Gastroesophageal sphincter (tissue), 4 donors: ENCODE measurements around the gene ITIH1. TPM values are rescaled to one million over a fixed set of nuclear protein-coding genes. Genes with fewer than 3 reads are reported as not detected.

Experiments used
- ATAC-seq: fragments of 150-250 bp; one replicate; pipeline ENCODE4 v1.9.1; 2016; ENCODE audit warnings: mild to moderate bottlenecking, moderate library complexity
- H3K27ac ChIP-seq, 4 donors: fragments of 200-600 bp; sonication (generic) in 3 of 4; 1 replicate in 3 of 4; 2 replicates in 1 of 4; pipeline ENCODE4 v1.5.1; 2016 to 2019
- H3K27me3 ChIP-seq: fragments of 200-600 bp; sonication (generic); one replicate; pipeline ENCODE4 v1.5.1; 2019
- H3K36me3 ChIP-seq, 2 donors: fragments of 200-600 bp; sonication (generic); one replicate each; pipeline ENCODE4 v1.5.1; 2019; ENCODE audit warnings: control low read depth in 1 of 2
- H3K4me1 ChIP-seq, 3 donors: fragments of 200-600 bp; sonication (generic); 1 replicate in 2 of 3; 2 replicates in 1 of 3; pipeline ENCODE4 v1.5.1; 2016 to 2019; ENCODE audit warnings: control low read depth in 2 of 3
- H3K4me3 ChIP-seq, 2 donors: fragments of 200-600 bp; sonication (generic); one replicate each; pipeline ENCODE4 v1.5.1; 2019; ENCODE audit warnings: mild to moderate bottlenecking in 1 of 2, moderate library complexity in 1 of 2
- H3K9me3 ChIP-seq, 3 donors: fragments of 200-600 bp; sonication (generic); one replicate each; pipeline ENCODE4 v1.5.1; 2017 to 2019; ENCODE audit warnings: control low read depth in 2 of 3
- EP300 ChIP-seq: sonication (generic); formaldehyde crosslinking; IDR thresholded peaks from one replicate; pipeline ENCODE4 v1.6.1; 2017; ENCODE audit warnings: antibody characterized with exemption, mild to moderate bottlenecking
- POLR2A ChIP-seq, 2 donors: fragments of 450-650 bp; IDR thresholded peaks; one replicate each; pipeline ENCODE4 v1.6.1; 2017; ENCODE audit warnings: antibody characterized with exemption in 2 of 2, mild to moderate bottlenecking in 2 of 2, moderate library complexity in 1 of 2
- POLR2AphosphoS5 ChIP-seq: sonication (generic); formaldehyde crosslinking; IDR thresholded peaks from one replicate; pipeline ENCODE4 v1.6.1; 2017; ENCODE audit warnings: antibody characterized with exemption
- WGBS, 2 donors: methylation state at CpG; one replicate each; pipeline ENCODE4 v1.1.5; 2018; ENCODE audit warnings: low coverage in 1 of 2; 5-methylcytosine and 5-hydroxymethylcytosine counted together
- total RNA-seq, 4 donors: library from RNA; depleted of rRNA; stranded (reverse); fragments of >200 nt; gene quantifications; one replicate each; pipeline ENCODE4 v1.1.0, GENCODE V29; 2016
- TF ChIP-seq, protein P1 (sequence below), 4 experiments: fragments of 200-600 bp in 2 of 4; fragments of 450-650 bp in 2 of 4; sonication (generic) in 1 of 4; IDR thresholded peaks; one replicate each; pipeline ENCODE4 v1.5.1; 2017 to 2019; ENCODE audit warnings: antibody characterized with exemption in 4 of 4, mild to moderate bottlenecking in 2 of 4, moderate library complexity in 2 of 4

ITIH1 gene
- total RNA-seq, 4 donors from 2014 or later = not detected

DNA sequence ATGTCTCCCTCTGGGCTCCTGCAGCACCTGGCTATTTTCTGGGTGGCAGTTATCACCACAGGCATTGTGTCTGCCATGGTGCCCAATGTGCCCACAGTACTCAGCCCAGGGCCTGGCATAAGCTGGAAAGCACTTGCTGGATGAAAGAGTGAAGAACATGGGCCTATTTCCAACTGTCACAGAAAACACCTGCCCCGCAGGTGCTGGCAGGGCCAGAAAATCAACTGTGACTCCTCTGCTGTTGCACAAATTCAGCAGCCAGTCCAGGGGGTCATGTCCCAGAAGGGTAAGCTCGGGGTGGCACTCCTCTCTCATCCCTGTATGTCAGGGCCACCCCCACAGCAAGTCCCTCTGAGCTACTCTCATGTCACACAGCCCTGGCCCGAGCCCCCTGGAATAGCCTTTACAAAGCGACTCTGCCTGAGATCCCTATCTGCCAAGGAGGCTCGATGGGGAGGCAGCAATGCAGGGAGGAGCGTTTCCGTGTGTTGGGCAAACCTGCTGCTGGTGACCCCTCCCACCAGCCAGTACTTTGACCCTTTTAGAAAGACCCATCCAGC, 34.1 kb downstream of the ITIH1 start:
- WGBS, 2 donors = 17% methylated on average over 1 of the region's 7 CpGs; no CpG with 5 or more reads in 1 of the 2 donors
- Histone ChIP-seq H3K27ac (no peak overlapping the region), H3K27me3 (no peaks in the 10 kb centered on the region), H3K9me3 (no peaks in the 10 kb centered on the region), H3K4me1 (no peaks in the 10 kb centered on the region), H3K36me3 (no peaks in the 10 kb centered on the region), H3K4me3 (no peak overlapping the region)
- TF ChIP-seq POLR2A (IDR thresholded peaks at IDR 0.05) = no peak
- TF ChIP-seq EP300 = no peak
- no peak for TF ChIP-seq POLR2AphosphoS5
- TF ChIP-seq, protein P1, sequence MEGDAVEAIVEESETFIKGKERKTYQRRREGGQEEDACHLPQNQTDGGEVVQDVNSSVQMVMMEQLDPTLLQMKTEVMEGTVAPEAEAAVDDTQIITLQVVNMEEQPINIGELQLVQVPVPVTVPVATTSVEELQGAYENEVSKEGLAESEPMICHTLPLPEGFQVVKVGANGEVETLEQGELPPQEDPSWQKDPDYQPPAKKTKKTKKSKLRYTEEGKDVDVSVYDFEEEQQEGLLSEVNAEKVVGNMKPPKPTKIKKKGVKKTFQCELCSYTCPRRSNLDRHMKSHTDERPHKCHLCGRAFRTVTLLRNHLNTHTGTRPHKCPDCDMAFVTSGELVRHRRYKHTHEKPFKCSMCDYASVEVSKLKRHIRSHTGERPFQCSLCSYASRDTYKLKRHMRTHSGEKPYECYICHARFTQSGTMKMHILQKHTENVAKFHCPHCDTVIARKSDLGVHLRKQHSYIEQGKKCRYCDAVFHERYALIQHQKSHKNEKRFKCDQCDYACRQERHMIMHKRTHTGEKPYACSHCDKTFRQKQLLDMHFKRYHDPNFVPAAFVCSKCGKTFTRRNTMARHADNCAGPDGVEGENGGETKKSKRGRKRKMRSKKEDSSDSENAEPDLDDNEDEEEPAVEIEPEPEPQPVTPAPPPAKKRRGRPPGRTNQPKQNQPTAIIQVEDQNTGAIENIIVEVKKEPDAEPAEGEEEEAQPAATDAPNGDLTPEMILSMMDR (IDR thresholded peaks at IDR 0.05) = no peak
- ATAC-seq = no peak

DNA sequence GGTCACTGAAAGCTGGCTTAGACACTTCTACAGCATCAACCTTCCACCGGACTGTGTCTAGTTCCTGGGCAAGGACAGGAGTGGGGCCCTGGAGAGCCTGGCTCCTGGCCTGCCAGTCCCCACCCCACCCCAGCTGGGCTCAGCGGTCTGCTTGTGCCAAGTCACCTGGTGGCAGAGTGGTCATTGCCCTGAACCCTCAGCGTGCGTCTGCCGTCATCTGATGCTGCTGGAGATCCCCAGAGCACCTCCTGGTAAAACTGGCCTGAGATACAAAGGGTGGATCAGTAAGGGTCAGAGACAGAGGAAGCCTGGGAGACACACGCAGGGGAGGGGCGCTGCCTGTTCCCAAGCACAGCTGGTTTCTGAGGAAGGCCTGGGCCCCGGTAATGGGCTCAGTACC, 36.4 kb downstream of the ITIH1 start:
- Histone ChIP-seq H3K27me3 (no peaks in the 10 kb centered on the region), H3K4me1 (no peaks in the 10 kb centered on the region), H3K9me3 (no peaks in the 10 kb centered on the region), H3K27ac (no peak overlapping the region), H3K36me3 (no peaks in the 10 kb centered on the region), H3K4me3 (no peak overlapping the region)
- TF ChIP-seq EP300 (no peak), POLR2A (IDR thresholded peaks at IDR 0.05) (no peak), POLR2AphosphoS5 (no peak)
- TF ChIP-seq, protein P1 (IDR thresholded peaks at IDR 0.05) = no peak
- no peak for ATAC-seq
- no CpG with 5 or more reads among the region's 8 CpGs for WGBS, 2 donors

DNA sequence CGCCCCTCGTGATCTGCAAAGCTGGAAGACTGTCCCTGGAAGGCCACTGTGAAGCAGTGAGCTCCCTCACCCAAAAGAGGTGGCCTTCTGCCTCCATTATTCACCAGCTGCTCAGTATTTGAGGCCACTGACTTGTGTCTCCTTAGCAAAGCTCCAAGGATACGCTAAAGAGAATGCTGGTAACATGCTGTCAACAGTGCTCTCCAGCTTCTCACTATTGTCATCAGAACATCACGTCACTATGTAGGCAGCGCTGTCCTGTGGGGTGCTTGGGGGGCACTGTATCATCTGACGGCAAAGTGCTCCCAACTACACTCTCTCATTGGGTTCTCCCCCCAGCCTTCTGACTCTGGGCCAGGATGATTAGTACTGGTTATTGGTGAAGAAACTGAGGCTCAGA, 38.8 kb downstream of the ITIH1 start:
- WGBS, 2 donors = 75 to 87% methylated on average over 2 to 3 of the region's 6 CpGs
- Histone ChIP-seq H3K4me1 (no peaks in the 10 kb centered on the region), H3K27ac (no peak overlapping the region), H3K36me3 (peaks cover 0 to 8% of the 10 kb centered on the region in 2 donors), H3K9me3 (no peaks in the 10 kb centered on the region), H3K27me3 (no peaks in the 10 kb centered on the region), H3K4me3 (no peak overlapping the region)
- ATAC-seq = no peak
- TF ChIP-seq POLR2A (IDR thresholded peaks at IDR 0.05) (no peak), EP300 (no peak), POLR2AphosphoS5 (no peak)
- TF ChIP-seq, protein P1 (IDR thresholded peaks at IDR 0.05) = no peak

DNA sequence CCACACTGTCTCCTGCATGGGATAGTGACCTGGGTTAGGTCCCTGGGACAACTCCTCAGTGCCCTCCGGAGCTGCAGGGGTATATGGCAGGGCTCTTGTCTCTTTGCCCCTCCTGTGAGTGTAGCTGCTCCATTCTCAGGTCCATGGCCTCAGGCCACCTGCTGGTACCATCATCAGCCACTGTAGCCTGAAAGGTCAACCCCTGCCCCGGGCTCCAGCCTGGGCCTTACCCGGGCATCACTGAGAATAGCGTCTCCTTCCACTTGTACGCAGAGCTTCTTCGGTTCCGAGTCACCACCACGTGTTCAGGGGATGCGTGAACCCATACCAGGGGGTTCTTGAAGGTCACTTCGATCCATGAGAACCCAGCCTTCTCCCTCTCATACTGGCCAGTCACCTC, 39.3 kb downstream of the ITIH1 start:
- no peak for ATAC-seq
- WGBS, 2 donors = 83 to 84% methylated on average over 1 to 9 of the region's 10 CpGs
- H3K36me3 ChIP-seq = peaks cover 0 to 12% of the 10 kb centered on the region in 2 donors

DNA sequence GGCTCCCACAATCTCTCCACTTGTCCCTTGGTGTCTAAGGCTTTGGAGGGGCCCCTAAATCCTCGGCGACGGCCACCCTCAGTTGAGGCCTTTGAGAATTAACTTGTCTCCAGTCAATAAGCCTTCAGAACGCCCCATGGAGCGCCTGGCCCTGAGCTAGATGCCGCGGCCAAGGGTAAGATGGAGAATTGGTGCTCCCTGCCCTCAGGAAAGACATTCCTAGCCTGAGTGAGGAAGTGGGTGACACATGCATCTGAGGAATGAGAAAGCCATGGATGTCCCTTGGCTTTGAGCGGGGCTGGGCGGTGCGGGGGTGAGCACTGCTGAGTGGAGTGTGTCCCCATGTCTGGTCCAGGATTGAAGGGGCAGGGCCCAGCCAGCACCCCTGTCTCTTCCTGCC, 39.8 kb downstream of the ITIH1 start:
- H3K27me3 ChIP-seq = no peaks in the 10 kb centered on the region
- TF ChIP-seq POLR2A (IDR thresholded peaks at IDR 0.05) = no peak
- no peak for TF ChIP-seq EP300
- TF ChIP-seq, protein P1 (IDR thresholded peaks at IDR 0.05) = no peak
- no peak for TF ChIP-seq POLR2AphosphoS5
- WGBS, 2 donors = 96 to 100% methylated on average over 3 of the region's 10 CpGs
- no peak for ATAC-seq
- H3K4me1 ChIP-seq = no peaks in the 10 kb centered on the region
- no peaks in the 10 kb centered on the region for H3K9me3 ChIP-seq
- H3K27ac ChIP-seq = no peak overlapping the region
- peaks cover 0 to 12% of the 10 kb centered on the region in 2 donors for H3K36me3 ChIP-seq
- no peak overlapping the region for H3K4me3 ChIP-seq

More for the DNA sequence above, 39.3 kb downstream of the ITIH1 start:
- Histone ChIP-seq H3K27ac (no peak overlapping the region), H3K4me3 (no peak overlapping the region), H3K27me3 (no peaks in the 10 kb centered on the region), H3K4me1 (no peaks in the 10 kb centered on the region), H3K9me3 (no peaks in the 10 kb centered on the region)
- TF ChIP-seq EP300 (no peak), POLR2A (IDR thresholded peaks at IDR 0.05) (no peak), POLR2AphosphoS5 (no peak)
- TF ChIP-seq, protein P1 (IDR thresholded peaks at IDR 0.05) = no peak
